Activated effector memory CD4-positive, alpha-beta T cell treated with Interleukin-2 at 50 U/mL for 16 hours (primary cell): Measurements from ENCODE around the gene BABAM2.
"Not testable (repeated sequence)": the region's sequence is repeated elsewhere in the genome, so short reads cannot be mapped to it uniquely, and the experiment has no call there.

ENCODE experiments used
- DNase-seq: peaks from one replicate; pipeline ENCODE4 v3.0.0-alpha.2; 2020

BABAM2 gene

DNA sequence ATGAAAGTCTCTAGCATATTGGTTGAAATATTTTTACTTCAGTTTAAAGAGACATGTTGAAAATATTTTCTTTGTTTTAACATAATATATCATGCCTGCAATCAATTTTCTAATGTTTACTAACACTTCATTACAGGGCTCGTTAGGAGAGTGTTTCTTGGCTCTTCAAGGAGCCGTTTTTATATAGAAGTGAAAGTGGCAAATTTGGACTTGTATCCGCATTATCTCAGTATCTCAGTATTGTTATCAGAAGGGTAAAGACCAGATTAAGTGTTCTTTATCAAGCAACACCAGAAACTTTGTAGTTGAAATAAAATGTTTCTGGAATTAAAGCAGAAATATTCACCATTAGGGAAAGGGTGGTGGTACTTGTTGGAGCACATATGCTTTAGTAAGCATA is 97.8 kb downstream of the BABAM2 start:
- DNase-seq = no peak

GRCh38 chr2:27988718-27989117 is 98.2 kb downstream of the BABAM2 start:
- no peak for DNase-seq

- no peak for DNase-seq
Measured at GRCh38 chr2:27989149-27989548, 98.6 kb downstream of the BABAM2 start.

DNA sequence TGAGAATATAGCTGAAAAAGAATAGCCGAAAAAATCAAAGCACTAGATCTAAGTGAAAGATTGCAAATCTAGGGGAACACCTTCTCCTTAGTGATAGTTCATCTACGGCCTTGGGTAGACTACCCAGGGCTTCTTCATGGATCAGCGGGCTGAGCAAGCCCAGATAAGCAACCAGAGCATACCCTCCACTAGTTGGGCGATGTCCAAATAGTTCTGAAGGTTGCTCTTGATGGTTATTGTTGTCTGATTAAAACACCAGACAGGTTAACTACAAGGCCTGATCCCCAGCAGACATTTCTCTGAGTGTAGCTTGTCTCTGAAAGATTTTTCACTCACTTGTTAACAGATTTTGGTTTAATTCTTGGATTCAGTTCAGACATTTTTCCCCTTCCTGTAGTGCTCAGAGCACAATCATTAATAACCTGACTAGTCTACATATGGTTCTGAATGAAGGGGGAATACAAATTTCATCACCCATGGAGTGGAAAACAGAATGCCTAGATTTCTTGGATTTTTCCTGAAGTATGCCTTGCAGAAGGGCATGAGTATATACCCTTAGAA is 99.6 kb downstream of the BABAM2 start:
- no peak for DNase-seq

GRCh38 chr2:27991146-27991545 is 100.6 kb downstream of the BABAM2 start:
- DNase-seq = no peak

GRCh38 chr2:27992787-27993401 is 102.4 kb downstream of the BABAM2 start:
- DNase-seq = no peak

DNA sequence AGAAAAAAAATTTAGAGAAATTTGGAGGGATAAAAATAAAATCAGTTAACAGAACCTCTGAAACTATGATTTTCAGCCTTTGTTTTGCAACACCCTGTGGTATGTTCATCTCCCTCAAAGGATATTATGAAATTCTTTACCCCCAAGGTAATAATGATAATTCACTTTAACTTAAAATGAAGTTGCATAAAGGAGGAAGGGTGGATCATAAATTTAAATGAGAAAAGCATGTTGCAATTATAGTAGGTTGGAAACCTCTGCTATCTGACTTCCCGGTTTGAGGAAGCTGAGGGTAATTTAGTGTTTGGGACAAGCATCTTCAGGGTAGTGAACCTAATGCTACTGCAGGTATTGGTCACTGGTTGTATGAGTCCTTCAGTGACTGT is 102.9 kb downstream of the BABAM2 start:
- DNase-seq = no peak

- no peak for DNase-seq
Measured at GRCh38 chr2:27993950-27994728, 103.6 kb downstream of the BABAM2 start.

- DNase-seq = no peak
Measured at GRCh38 chr2:27996156-27996922, 105.8 kb downstream of the BABAM2 start.

DNA sequence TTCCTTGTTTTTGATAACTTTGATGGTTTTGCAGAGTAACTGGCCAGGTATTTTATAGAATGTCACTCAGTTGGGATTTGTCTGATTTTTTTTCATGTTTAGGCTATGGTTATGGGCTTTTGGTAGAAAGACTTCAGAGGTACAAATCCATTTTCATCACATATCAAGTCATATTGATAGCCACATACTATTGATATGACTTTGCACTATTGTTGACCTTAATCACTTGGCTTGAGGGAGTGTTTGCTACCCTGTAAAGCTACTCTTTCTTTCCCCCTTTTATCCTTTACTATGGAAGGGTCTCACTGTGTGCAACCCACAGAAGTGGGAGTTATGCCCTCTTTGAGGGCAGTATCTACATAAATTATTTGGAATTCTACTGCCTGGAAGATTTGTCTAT is 109.8 kb downstream of the BABAM2 start:
- no peak for DNase-seq

DNA sequence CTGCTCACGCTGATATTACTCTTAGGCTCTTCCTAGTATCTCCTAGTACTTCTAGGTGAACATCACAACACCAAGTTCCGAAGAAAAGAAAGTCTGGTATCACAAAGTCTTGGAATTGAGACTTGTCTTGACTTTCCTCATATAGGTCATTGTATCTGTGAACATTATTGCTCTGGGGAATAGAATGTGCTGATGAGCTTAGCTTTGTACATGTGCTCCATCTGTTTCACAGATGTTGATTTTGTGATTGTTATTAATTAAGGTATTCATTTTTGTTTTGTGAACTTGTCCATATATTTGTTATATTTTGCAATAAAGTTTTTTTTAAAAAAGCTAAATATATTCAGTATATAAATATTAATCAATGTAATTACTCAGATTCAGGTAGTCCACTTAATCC is 111.7 kb downstream of the BABAM2 start:
- no peak for DNase-seq

DNA sequence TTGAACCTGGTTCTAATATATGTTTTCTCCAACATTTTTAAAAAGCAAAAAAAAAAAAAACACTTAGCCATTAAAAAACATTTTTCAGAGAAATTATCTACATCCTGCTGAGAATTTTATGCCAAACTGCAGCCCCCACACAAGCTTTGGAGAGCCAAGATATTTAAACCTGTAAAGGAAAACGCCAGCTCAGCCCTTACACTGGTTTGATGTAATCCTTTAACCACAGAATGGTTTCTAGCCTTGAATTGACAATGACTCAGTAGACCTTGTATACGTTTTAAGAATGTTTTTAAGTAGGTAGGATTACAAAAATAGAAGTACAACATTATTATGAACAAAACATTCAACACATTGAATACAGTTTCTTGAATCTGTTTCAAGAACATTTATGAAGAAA is 113.6 kb downstream of the BABAM2 start:
- DNase-seq = no peak

GRCh38 chr2:28009732-28010131 is 119.2 kb downstream of the BABAM2 start:
- no peak for DNase-seq

DNA sequence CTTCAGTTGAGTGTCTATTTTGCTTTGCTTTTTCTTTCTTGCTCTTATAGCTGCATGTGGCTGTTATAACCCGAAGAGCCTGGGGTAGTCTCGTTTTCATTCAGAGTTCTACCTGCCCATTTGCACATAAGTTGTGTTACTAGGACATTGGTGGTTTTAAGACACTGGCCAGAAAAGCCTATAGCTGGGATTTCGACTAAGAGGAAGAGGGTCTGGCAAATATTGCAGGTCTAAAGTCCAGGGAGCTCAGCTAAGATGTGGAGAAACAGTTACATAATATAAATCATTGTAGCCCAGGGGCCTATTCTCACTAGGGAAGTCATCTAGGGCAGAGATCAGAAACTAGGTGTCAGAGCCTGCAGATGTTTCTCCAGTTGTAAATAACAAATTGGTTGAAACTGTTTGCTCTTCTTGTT is 120.8 kb downstream of the BABAM2 start:
- DNase-seq = no peak

GRCh38 chr2:28018474-28018873 is 127.9 kb downstream of the BABAM2 start:
- DNase-seq = not testable (repeated sequence)

GRCh38 chr2:28019521-28019920 is 129.0 kb downstream of the BABAM2 start:
- DNase-seq = not testable (repeated sequence)

DNA sequence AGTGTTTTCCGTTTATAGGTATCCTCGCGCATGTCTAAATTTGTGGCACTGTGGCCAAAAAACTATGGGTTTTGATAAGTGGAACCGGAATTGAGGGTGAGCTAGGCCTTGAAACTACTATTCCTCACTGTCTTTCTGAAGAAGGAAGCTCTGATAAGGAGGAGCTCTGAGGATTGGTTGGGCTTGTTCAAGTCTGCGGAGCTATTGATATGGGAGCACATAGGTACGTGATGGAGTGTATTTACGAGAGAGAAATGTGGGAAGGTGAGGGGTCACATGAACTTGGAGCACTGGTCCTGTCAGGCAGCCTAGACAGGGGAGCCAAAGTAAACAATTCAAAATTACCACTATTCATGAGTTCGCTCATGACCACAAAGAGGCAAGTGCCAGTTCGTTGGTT is 131.4 kb downstream of the BABAM2 start:
- no peak for DNase-seq

- DNase-seq = no peak
Measured at GRCh38 chr2:28025123-28025522, 134.6 kb downstream of the BABAM2 start.

DNA sequence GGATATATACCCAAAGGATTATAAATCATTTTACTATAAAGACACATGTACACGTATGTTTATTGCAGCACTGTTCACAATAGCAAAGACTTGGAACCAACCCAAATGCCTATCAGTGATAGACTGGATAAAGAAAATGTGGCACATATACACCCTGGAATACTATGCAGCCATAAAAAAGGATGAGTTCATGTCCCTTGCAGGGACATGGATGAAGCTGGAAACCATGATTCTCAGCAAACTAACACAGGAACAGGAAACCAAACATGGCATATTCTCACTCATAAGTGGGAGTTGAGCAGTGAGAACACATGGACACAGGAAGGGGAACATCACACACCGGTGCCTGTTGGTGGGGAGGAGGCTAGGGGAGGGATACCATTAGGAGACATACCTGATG is 135.7 kb downstream of the BABAM2 start:
- DNase-seq = not testable (repeated sequence)

- DNase-seq = no peak
Measured at GRCh38 chr2:28028025-28028424, 137.5 kb downstream of the BABAM2 start.

- no peak for DNase-seq
Measured at GRCh38 chr2:28030600-28030999, 140.1 kb downstream of the BABAM2 start.

GRCh38 chr2:28032816-28033215 is 142.3 kb downstream of the BABAM2 start:
- no peak for DNase-seq

- DNase-seq = no peak
Measured at GRCh38 chr2:28034696-28035095, 144.2 kb downstream of the BABAM2 start.
